Measurements from ENCODE around the gene MPDZ. TPM values are rescaled to one million over a fixed set of nuclear protein-coding genes. Genes with fewer than 3 reads are reported as not detected.

Gene MPDZ
- total and polyA plus RNA-seq, 2 of the 13 experiments (the other 11 are each of a cell fraction or from before 2014, with no cell fraction given), result 12.4 to 14.7 TPM

GRCh38 chr9:13064676-13065075 lies 214.8 kb downstream of the MPDZ start (continued):
- TF ChIP-seq DDIT3 (CRISPR knock-in tag; IDR thresholded peaks at IDR 0.05), result no peak
- no peak for TF ChIP-seq NFE2L2 (IDR thresholded peaks at IDR 0.05; ENCODE audit: low read length)
- no peak for TF ChIP-seq KLF12 (CRISPR knock-in tag; IDR thresholded peaks at IDR 0.05; ENCODE audit: borderline replicate concordance)
- TF ChIP-seq MEIS2 (CRISPR knock-in tag; IDR thresholded peaks at IDR 0.05), result no peak
- no peak for TF ChIP-seq ELF4 (CRISPR knock-in tag; IDR thresholded peaks at IDR 0.05; ENCODE audit: borderline replicate concordance)
- no peak for TF ChIP-seq KAT7 (CRISPR knock-in tag; IDR thresholded peaks at IDR 0.05; ENCODE audit: borderline replicate concordance)

- no peak for DNase-seq (ENCODE audit: low spot score)
- Histone ChIP-seq H3K4me1 (ENCODE audit: insufficient read depth, low read length) (no peaks in the 10 kb centered on the region), H3K27me3 (ENCODE audit: control insufficient read depth in 1 of 2, insufficient read depth in 2 of 2, low read length in 2 of 2) (no peaks in the 10 kb centered on the region), H3K4me2 (ENCODE audit: low read depth, low read length) (no peak overlapping the region), H3K36me3 (replicated peaks in 1 of 2; ENCODE audit: control insufficient read depth in 1 of 2, insufficient read depth in 2 of 2, low read length in 2 of 2) (no peaks in the 10 kb centered on the region), H3K9me3 (ENCODE audit: low read length) (no peaks in the 10 kb centered on the region), H3K27ac (ENCODE audit: extremely low read length, insufficient read depth, low read length) (no peak overlapping the region), H3K79me2 (ENCODE audit: insufficient read depth, low read length) (no peaks in the 10 kb centered on the region), H3K4me3 (replicated peaks in 1 of 3; ENCODE audit: insufficient read depth in 1 of 3, low read depth in 2 of 3, low read length in 3 of 3) (no peak overlapping the region), H3K9ac (ENCODE audit: insufficient read depth, low read depth, low read length) (no peak overlapping the region), H2AFZ (ENCODE audit: low read length) (no peak overlapping the region), H4K20me1 (ENCODE audit: insufficient read depth, low read length) (no peaks in the 10 kb centered on the region)
- ChIA-PET CTCF (ENCODE audit: low intra/inter-chr PET ratio, low total read pairs) (no interaction called here), POLR2A (no interaction called here)
- no peak for ATAC-seq
- FAIRE-seq, result no peak
- no TSS peak for BruUV-seq (replicated peaks)
- in situ Hi-C loops (cut with HindIII; ENCODE audit: extremely low pct_ligation_motif_present, low pct_unique_long_range_greater_than_20kb), result no loop called here
- intact Hi-C loops (cut with micrococcal nuclease; ENCODE audit: unreplicated experiment), result no loop called here
- TF ChIP-seq HMGXB3 (CRISPR knock-in tag; IDR thresholded peaks at IDR 0.05; ENCODE audit: borderline replicate concordance) (no peak), ZNF629 (CRISPR knock-in tag; conservative IDR thresholded peaks at IDR 0.05) (no peak), KAT8 (CRISPR knock-in tag; IDR thresholded peaks at IDR 0.05) (no peak), GTF2F1 (IDR thresholded peaks at IDR 0.05; ENCODE audit: low read length) (no peak), HOXA7 (CRISPR knock-in tag; IDR thresholded peaks at IDR 0.05) (no peak), ONECUT2 (CRISPR knock-in tag; IDR thresholded peaks at IDR 0.05) (no peak), THAP11 (CRISPR knock-in tag; IDR thresholded peaks at IDR 0.05) (no peak)
Measured at GRCh38 chr9:13063880-13064459, 215.5 kb downstream of the MPDZ start.
